HG02678 (cell line): ENCODE results near the gene KCNJ1.

ENCODE experiments used
- ATAC-seq: cut with Tn5 transposase; IDR thresholded peaks from one replicate; pipeline ENCODE4 v1.9.1; 2021; ENCODE audit warnings: mild to moderate bottlenecking, moderate library complexity; ENCODE audit not compliant: unreplicated experiment

The KCNJ1 gene

GRCh38 chr11:128790196-128790595 is 76.9 kb downstream of the KCNJ1 start:
- no peak for ATAC-seq

GRCh38 chr11:128789497-128790150 is 77.5 kb downstream of the KCNJ1 start:
- no peak for ATAC-seq
